ENCODE results near the gene RNF13. TPM values are rescaled to one million over a fixed set of nuclear protein-coding genes. Genes with fewer than 3 reads are reported as not detected.

The RNF13 gene
- total RNA-seq, 2 experiments from 2014 or later: 39.1 to 44.1 TPM

DNA sequence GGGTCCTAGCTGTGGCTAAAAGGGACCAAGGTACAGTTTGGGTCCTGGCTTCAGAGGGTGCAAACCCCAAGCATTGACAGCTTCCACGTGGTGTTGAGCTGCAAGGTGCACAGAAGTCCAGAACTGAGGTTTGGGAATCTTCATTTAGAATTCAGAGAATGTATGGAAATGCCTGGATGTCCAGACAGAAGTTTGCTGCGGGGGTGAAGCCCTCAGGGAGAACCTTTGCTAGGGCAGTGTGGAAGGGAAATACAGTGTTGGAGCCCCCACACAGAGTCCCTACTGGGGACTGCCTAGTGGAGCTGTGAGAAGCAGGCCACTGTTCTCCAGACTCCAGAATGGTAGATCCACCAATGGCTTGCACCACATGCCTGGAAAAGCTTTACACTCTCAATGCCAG, 17.9 kb downstream of the RNF13 start:
- peaks cover 5% of the 10 kb centered on the region for H3K36me3 ChIP-seq (ENCODE audit: insufficient read depth, low read length)
- H3K27ac Mint-ChIP-seq: no peak overlapping the region
- no peaks in the 10 kb centered on the region for H3K4me1 ChIP-seq (ENCODE audit: insufficient read depth, low read length)
- H3K4me3 ChIP-seq (ENCODE audit: low read length): no peak overlapping the region
- intact Hi-C loops (cut with DNase I, micrococcal nuclease): no loop called here
- H3K9me3 Mint-ChIP-seq: peaks cover 9% of the 10 kb centered on the region
- ATAC-seq (ENCODE audit: poor library complexity) (no peak), DNase-seq (no peak)
- H3K9me3 ChIP-seq (ENCODE audit: control insufficient read depth in 1 of 2, insufficient read depth in 1 of 2, low read length in 2 of 2): peaks cover 18 to 54% of the 10 kb centered on the region in 2 experiments
- ChIA-PET CTCF (no interaction called here), POLR2A (no interaction called here)
- peaks cover 14% of the 10 kb centered on the region for H3K4me1 Mint-ChIP-seq (ENCODE audit: low read depth)
- TF ChIP-seq, protein P1, sequence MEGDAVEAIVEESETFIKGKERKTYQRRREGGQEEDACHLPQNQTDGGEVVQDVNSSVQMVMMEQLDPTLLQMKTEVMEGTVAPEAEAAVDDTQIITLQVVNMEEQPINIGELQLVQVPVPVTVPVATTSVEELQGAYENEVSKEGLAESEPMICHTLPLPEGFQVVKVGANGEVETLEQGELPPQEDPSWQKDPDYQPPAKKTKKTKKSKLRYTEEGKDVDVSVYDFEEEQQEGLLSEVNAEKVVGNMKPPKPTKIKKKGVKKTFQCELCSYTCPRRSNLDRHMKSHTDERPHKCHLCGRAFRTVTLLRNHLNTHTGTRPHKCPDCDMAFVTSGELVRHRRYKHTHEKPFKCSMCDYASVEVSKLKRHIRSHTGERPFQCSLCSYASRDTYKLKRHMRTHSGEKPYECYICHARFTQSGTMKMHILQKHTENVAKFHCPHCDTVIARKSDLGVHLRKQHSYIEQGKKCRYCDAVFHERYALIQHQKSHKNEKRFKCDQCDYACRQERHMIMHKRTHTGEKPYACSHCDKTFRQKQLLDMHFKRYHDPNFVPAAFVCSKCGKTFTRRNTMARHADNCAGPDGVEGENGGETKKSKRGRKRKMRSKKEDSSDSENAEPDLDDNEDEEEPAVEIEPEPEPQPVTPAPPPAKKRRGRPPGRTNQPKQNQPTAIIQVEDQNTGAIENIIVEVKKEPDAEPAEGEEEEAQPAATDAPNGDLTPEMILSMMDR (IDR thresholded peaks at IDR 0.05): no peak
- no peaks in the 10 kb centered on the region for H3K27me3 Mint-ChIP-seq
- H3K4me3 Mint-ChIP-seq: no peak overlapping the region
- H3K27me3 ChIP-seq (ENCODE audit: control insufficient read depth in 1 of 2, insufficient read depth in 2 of 2, low read length in 2 of 2): no peaks in the 10 kb centered on the region
- peaks cover 74% of the 10 kb centered on the region for H3K36me3 Mint-ChIP-seq (ENCODE audit: low read depth)
- H3K27ac ChIP-seq (ENCODE audit: low read depth in 1 of 2, low read length in 2 of 2): no peak overlapping the region

DNA sequence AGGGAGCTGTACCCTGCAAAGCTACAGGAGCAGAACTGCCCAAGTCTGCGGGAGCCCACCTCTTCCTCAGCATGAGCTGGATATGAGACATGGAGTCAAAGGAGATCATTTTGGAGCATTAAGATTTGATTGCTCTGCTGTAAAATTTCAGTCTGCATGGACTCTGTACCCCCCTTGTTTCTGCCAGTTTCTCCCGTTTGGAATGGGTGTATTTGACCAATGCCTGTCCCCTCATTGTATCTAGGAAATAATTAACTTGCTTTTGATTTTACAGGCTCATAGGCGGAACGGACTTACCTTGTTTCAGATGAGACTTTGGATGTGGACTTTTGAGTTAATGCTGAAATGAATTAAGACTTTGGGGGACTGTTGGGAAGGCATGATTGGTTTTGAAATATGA, 18.3 kb downstream of the RNF13 start:
- CTCF ChIA-PET: no interaction called here
- H3K9me3 ChIP-seq (ENCODE audit: control insufficient read depth in 1 of 2, insufficient read depth in 1 of 2, low read length in 2 of 2): peaks cover 18 to 57% of the 10 kb centered on the region in 2 experiments
- Mint-ChIP-seq H3K4me1 (ENCODE audit: low read depth) (peaks cover 10% of the 10 kb centered on the region), H3K9me3 (peaks cover 9% of the 10 kb centered on the region), H3K4me3 (no peak overlapping the region), H3K36me3 (ENCODE audit: low read depth) (peaks cover 74% of the 10 kb centered on the region), H3K27ac (no peak overlapping the region), H3K27me3 (no peaks in the 10 kb centered on the region)
- no peak overlapping the region for H3K27ac ChIP-seq (ENCODE audit: low read depth in 1 of 2, low read length in 2 of 2)
- no peaks in the 10 kb centered on the region for H3K27me3 ChIP-seq (ENCODE audit: control insufficient read depth in 1 of 2, insufficient read depth in 2 of 2, low read length in 2 of 2)
- peaks cover 5% of the 10 kb centered on the region for H3K36me3 ChIP-seq (ENCODE audit: insufficient read depth, low read length)
- H3K4me3 ChIP-seq (ENCODE audit: low read length): no peak overlapping the region
- no peak for ATAC-seq (ENCODE audit: poor library complexity)
- intact Hi-C loops (cut with DNase I, micrococcal nuclease): no loop called here
- POLR2A ChIA-PET: no interaction called here
- DNase-seq: no peak
- H3K4me1 ChIP-seq (ENCODE audit: insufficient read depth, low read length): no peaks in the 10 kb centered on the region
- TF ChIP-seq, protein P1 (IDR thresholded peaks at IDR 0.05): no peak

DNA sequence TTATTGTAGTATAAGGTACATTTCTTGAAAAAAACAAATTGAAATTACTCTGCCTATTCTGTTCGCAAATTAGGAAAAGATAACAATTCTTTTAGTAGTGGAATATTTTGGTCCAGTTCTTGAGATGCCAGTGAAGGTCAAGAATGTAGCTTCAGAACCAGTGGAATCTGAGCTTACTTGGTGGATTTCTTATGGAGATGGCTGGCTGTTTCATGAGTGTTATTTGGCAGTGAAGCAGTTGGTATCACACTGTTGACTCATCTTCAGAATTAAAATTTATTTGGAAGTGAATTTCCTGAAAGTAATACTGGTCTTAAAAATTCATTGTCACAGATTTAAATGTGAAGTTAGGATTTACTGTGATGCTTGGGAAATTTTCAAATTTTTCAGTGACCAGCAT, 19.1 kb downstream of the RNF13 start:
- intact Hi-C loops (cut with DNase I, micrococcal nuclease): no loop called here
- Histone ChIP-seq H3K4me1 (ENCODE audit: insufficient read depth, low read length) (no peaks in the 10 kb centered on the region), H3K9me3 (ENCODE audit: control insufficient read depth in 1 of 2, insufficient read depth in 1 of 2, low read length in 2 of 2) (peaks cover 18 to 62% of the 10 kb centered on the region in 2 experiments), H3K27me3 (ENCODE audit: control insufficient read depth in 1 of 2, insufficient read depth in 2 of 2, low read length in 2 of 2) (no peaks in the 10 kb centered on the region), H3K27ac (ENCODE audit: low read depth in 1 of 2, low read length in 2 of 2) (no peak overlapping the region), H3K36me3 (ENCODE audit: insufficient read depth, low read length) (peaks cover 5% of the 10 kb centered on the region), H3K4me3 (ENCODE audit: low read length) (no peak overlapping the region)
- H3K27me3 Mint-ChIP-seq: no peaks in the 10 kb centered on the region
- TF ChIP-seq, protein P1 (IDR thresholded peaks at IDR 0.05): no peak
- no peak overlapping the region for H3K4me3 Mint-ChIP-seq
- H3K36me3 Mint-ChIP-seq (ENCODE audit: low read depth): peaks cover 80% of the 10 kb centered on the region
- POLR2A ChIA-PET: no interaction called here
- DNase-seq (no peak), ATAC-seq (ENCODE audit: poor library complexity) (no peak)
- peaks cover 13% of the 10 kb centered on the region for H3K4me1 Mint-ChIP-seq (ENCODE audit: low read depth)
- CTCF ChIA-PET: interaction anchor here (0.6 kb wide), 1 partner anchor 1275 kb away, joined by 3 read pairs; no protein-coding TSS in a partner anchor
- H3K27ac Mint-ChIP-seq: no peak overlapping the region
- H3K9me3 Mint-ChIP-seq: peaks cover 9% of the 10 kb centered on the region

All from CD4-positive, alpha-beta T cell (primary cell).